ENCODE data around the gene RPS21.

Gene RPS21

DNA sequence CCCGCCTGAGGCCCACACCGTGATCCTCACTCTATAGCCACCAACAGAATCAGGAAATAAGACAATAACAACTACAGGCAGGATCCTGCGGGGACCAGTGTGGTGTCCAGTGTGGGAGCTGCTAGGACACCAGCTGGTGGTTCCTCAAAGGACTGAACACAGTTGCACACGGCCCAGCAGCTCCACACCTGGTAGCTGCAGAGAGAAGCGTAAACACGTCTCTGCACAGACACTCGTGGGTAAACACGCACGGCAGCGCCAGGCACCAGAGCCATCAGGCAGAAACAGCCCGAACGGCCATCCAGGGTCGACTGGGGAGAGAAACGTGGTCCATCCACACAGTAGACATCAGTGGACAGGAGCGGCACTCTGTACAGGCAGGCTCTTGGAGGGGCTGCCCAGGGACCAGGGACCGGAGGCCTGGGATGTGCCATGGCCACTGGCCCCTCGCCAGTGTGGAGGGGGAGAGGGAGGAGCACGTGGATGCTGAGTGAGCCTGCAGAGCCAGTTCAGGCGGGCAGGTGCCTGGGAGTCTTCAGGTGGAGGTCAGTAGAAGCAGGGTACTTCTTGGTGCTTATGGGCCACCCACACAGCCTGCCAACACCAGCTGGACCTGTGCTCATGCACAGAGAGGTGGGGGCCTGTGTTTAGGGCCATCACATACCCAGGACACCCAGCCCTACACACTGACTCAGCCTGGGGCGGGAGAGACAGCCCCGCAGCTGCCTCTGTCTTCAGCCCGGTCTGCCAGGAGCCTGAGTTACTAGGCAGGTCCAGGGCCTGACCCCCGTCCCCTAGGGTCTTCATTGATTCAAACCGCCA lies 12.4 kb upstream of the RPS21 start:
- TF ChIP-seq, protein P1, sequence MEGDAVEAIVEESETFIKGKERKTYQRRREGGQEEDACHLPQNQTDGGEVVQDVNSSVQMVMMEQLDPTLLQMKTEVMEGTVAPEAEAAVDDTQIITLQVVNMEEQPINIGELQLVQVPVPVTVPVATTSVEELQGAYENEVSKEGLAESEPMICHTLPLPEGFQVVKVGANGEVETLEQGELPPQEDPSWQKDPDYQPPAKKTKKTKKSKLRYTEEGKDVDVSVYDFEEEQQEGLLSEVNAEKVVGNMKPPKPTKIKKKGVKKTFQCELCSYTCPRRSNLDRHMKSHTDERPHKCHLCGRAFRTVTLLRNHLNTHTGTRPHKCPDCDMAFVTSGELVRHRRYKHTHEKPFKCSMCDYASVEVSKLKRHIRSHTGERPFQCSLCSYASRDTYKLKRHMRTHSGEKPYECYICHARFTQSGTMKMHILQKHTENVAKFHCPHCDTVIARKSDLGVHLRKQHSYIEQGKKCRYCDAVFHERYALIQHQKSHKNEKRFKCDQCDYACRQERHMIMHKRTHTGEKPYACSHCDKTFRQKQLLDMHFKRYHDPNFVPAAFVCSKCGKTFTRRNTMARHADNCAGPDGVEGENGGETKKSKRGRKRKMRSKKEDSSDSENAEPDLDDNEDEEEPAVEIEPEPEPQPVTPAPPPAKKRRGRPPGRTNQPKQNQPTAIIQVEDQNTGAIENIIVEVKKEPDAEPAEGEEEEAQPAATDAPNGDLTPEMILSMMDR (IDR thresholded peaks at IDR 0.05; ENCODE audit: low read depth, low read length, missing control alignments), result no peak
- DNase-seq (ENCODE audit: low read depth), result no peak
- H3K4me3 ChIP-seq (ENCODE audit: low read depth, low read length), result no peak overlapping the region

DNA sequence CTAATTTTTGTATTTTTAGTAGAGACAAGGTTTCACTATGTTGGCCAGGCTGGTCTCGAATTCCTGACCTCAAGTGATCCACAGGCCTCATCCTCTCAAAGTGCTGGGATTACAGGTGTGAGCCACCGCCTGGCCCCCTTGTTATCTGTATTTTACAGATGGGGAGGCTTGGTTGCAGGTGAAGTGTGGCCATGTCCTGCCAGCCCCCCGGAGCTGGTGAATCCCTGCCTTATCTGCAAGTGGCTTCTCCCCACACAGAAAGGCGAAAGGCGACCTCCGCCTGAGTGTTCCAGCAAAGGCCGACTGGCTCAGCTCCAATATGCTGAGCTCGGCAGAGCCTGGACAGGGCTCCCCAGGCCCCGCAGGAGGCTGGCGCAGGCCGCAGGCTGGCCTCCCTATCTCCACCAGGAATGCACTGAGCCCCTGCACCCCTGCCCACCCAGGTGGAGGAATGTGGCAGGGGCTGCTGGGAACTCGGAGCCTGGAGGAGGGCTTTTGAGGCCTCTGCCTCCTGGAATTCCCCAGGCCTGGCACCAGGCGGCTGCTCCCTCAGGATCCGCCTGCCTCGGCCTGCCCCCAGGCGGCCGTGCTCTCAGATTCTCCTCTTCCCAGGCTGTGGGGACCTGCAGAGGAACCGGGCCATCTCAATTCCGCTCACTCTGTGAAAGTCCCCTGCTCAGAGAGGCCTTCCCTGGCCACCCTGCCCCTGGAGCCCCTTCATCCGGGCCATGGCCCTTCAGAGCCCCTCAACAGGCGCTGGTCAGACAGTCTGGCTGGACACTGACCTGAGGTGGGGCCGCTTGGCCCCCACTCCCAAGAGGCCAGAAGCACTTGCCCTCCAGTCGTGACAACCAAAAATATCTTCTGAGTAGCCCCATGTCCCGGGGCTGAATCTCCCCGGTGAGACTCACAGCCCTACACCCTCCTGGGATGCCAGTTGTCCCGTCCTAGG lies 10.5 kb upstream of the RPS21 start:
- DNase-seq (ENCODE audit: low read depth), result no peak
- TF ChIP-seq, protein P1 (IDR thresholded peaks at IDR 0.05; ENCODE audit: low read depth, low read length, missing control alignments), result no peak
- H3K4me3 ChIP-seq (ENCODE audit: low read depth, low read length), result no peak overlapping the region

DNA sequence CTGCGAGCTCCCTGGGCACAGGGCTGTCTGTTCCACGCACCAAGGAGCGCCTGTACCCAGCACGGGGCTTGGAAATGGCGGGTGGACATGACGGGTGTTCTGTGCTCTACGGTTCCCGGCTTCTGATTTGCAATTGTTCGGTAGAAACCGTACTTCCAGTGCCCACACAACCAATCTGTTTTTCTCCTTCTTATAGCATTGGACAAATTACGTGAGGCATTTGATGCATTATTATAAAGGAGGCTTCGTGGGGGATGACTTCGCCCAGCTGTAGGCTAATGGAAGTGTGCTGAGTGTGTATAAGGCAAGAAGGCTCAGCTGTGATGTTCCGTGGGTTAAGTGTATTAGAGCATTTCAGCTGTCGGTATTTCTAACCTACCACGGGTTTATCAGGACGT lies 9.8 kb upstream of the RPS21 start:
- no peak overlapping the region for H3K4me3 ChIP-seq (ENCODE audit: low read depth, low read length)
- no peak for DNase-seq (ENCODE audit: low read depth)
- TF ChIP-seq, protein P1 (IDR thresholded peaks at IDR 0.05; ENCODE audit: low read depth, low read length, missing control alignments), result no peak

DNA sequence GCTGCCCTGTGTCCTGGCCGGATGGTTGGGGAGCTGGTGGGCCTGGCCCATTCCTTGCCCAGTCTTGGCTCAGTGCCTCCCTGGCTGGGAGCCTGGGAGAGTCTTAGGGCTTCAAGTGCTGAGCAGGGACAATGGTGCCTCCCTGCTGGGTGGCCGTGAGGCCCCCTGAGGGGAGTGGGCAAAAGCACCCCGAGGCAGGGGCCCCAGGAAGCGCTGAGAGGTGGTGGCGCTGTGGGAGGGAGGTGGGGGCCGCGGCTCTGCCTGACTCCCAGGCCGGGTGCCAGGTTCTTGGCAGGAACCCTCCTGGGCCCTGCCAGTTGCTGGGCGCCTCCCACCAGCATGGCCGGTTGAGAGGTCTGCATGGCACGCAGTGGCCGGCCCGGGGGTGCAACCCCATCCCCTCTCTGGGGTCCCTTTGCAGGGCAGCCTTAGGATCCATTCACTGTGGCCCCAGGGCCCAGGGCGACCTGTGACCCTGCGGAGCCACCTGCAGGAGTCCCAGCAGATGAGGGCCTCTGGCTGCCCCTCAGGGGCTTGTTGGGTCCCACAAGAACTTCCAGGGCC lies 9.2 kb upstream of the RPS21 start:
- no peak for DNase-seq (ENCODE audit: low read depth)
- TF ChIP-seq, protein P1 (IDR thresholded peaks at IDR 0.05; ENCODE audit: low read depth, low read length, missing control alignments), result no peak
- no peak overlapping the region for H3K4me3 ChIP-seq (ENCODE audit: low read depth, low read length)

DNA sequence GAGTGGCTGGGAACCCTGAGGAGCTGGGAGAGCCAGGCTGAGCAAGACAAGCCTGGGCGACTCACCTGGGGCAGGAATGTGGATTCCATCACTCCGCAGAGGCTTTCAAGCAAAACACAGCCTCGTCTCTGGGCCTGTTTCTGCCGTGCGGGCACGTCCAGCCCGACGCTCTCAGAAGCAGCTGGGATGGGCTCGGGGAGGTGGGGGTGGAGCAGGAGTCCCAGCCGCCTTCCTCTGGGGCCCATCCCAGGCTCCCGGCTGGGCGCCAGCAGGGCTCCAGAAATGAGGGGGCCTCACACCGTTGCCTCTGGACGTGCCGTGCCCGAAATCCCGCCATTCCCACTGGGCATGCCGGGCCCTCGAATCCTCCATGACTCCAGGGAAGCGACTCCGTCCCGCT lies 8.7 kb upstream of the RPS21 start:
- DNase-seq (ENCODE audit: low read depth), result no peak
- H3K4me3 ChIP-seq (ENCODE audit: low read depth, low read length), result no peak overlapping the region
- TF ChIP-seq, protein P1 (IDR thresholded peaks at IDR 0.05; ENCODE audit: low read depth, low read length, missing control alignments), result no peak

DNA sequence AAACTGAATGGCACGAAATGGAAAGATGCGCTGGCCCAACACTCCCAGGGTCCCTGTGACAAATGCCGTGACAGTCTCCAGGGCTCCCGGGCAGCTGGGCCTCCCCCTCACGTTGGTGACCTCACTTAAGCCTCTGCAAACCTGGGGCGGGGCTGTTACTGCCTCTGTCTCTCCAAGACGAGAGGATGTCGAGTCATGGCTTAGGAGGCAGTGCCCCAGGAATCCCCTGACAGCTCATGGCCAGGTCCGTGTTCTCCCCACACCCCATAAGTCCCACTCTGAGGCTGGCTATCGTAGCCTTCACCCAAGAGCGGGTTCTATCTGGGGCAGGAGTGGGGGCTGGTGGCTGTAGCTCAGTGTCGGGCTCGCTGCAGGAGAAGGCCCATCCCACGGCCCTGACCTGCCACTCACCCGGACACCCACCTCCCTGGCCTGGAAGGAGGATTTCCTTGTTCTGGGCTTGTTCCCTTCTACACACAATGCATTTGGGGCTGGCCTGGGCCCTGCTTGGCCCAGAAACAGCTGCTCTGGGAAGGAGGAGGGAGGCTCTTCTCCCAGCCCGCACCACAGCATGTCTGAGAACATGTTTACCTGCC lies 5.6 kb upstream of the RPS21 start:
- TF ChIP-seq, protein P1 (IDR thresholded peaks at IDR 0.05; ENCODE audit: low read depth, low read length, missing control alignments), result no peak
- no peak overlapping the region for H3K4me3 ChIP-seq (ENCODE audit: low read depth, low read length)
- DNase-seq (ENCODE audit: low read depth), result no peak

All from GM12864 (cell line).